GM18517 (cell line): ENCODE results near the gene DAPK1.
"Not testable (repeated sequence)": the region's sequence is repeated elsewhere in the genome, so short reads cannot be mapped to it uniquely, and the experiment has no call there.

Experiments used
- ATAC-seq: cut with Tn5 transposase; IDR thresholded peaks from one replicate; pipeline ENCODE4 v1.9.1; 2021; ENCODE audit warnings: mild to moderate bottlenecking, moderate library complexity; ENCODE audit not compliant: unreplicated experiment

The DAPK1 gene

DNA sequence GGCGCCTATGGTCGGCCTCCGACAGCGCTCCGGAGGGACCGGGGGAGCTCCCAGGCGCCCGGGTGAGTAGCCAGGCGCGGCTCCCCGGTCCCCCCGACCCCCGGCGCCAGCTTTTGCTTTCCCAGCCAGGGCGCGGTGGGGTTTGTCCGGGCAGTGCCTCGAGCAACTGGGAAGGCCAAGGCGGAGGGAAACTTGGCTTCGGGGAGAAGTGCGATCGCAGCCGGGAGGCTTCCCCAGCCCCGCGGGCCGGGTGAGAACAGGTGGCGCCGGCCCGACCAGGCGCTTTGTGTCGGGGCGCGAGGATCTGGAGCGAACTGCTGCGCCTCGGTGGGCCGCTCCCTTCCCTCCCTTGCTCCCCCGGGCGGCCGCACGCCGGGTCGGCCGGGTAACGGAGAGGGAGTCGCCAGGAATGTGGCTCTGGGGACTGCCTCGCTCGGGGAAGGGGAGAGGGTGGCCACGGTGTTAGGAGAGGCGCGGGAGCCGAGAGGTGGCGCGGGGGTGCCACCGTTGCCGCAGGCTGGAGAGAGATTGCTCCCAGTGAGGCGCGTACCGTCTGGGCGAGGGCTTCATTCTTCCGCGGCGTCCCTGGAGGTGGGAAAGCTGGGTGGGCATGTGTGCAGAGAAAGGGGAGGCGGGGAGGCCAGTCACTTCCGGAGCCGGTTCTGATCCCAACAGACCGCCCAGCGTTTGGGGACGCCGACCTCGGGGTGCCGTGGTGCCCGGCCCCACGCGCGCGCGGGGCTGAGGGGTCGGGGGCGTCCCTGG lies 561 bp downstream of the DAPK1 start:
- ATAC-seq = no peak

DNA sequence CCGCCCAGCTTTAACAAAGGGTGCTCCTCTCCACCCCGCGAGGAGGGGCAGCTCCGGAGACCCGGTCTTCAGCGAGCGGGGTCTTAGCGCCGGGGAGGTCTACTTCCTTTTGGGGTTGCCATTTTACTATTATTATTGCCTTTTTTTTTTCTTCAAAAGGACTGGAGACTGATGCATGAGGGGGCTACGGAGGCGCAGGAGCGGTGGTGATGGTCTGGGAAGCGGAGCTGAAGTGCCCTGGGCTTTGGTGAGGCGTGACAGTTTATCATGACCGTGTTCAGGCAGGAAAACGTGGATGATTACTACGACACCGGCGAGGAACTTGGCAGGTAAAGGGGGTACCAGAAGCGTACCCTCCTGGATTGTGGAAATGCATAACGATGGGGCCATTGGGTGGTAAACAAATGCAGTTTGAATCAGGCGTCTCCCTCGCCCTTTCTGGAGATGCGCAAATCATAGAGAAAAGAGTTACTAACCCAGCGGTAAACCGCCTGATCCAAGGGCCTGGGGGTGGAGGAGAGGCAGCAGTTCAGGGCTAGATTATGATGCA lies 1.2 kb downstream of the DAPK1 start:
- ATAC-seq = no peak

GRCh38 chr9:87499424-87500017 lies 1.9 kb downstream of the DAPK1 start:
- ATAC-seq = peak; percentile 65

- ATAC-seq = no peak
Measured at GRCh38 chr9:87500491-87501270, 3.0 kb downstream of the DAPK1 start.

GRCh38 chr9:87501271-87501656 lies 3.6 kb downstream of the DAPK1 start:
- not testable (repeated sequence) for ATAC-seq

- ATAC-seq = no peak
Measured at GRCh38 chr9:87501806-87502205, 4.1 kb downstream of the DAPK1 start.

DNA sequence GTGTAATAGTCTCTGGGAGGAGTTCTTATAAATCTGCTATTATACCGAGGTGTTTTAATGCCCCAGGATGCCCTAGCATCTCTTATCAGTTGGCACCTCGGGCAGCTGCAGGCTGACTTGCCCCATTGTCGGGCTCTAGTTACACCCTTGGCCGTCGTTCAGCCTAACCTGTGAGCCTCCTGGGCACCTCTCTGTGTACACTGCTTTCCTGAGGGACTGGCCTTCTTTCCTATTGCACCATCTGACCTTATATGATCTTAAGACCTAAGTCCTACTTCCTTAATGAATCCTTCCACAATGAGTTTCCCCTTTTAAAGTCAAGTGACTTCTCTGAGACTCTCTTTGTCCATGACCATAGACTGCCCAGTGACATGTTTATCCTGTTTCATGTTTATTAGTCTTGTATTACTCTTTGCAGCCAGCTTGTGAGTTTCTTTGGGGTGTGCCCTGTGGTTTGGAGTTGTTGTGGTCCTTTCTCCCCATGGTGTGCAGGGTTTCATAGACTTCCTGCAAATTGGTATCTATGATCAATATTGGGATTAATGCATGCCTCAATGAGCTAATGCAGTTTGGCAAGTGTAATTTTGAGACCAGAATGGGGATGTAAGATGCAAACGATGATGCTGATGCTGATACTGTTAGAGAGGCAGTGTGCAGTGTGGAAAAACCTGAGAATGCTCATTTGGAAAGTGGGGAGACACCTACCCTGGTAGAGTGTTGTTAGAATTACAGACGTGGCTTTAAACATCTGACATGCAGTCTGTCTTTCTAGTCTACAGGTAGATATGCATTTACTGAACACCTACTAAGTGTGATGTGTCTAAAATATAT lies 4.9 kb downstream of the DAPK1 start:
- no peak for ATAC-seq

DNA sequence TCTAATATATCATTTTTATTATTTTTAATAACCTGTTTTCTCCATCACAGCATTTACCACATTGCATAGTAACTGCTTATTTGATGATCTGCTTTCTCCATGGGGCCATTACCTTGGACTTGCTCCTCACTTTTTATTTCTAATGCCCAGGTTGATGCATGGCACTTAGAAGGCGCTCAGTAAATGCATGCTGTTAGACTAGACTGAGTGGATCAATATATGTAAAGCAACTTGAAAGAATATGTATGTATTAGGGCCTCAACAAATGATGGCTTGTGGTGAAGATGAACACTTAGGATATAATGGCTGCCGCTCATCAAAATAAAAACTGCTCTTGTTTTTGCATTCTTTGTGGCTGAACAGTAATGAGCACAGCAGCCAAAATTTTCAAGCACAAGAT lies 5.8 kb downstream of the DAPK1 start:
- no peak for ATAC-seq

DNA sequence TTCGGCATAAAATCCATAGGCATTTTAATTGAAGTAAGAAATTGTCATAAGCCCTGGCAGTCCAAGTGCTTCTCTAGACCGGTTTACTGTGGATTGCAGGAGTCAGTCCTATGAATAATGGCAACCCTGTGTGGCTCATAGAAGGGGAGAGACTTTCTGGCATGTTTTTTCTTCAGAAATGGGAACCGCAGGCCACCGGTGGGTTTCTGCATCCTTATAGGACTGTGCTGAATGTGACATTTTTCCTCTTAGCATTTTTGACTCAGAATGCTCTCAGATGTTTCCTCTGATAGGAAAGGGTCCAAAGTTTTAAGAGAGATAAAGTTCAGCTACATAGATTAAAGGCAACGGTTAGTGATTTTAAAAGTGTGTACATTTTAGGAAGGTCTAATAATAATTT lies 6.3 kb downstream of the DAPK1 start:
- no peak for ATAC-seq

DNA sequence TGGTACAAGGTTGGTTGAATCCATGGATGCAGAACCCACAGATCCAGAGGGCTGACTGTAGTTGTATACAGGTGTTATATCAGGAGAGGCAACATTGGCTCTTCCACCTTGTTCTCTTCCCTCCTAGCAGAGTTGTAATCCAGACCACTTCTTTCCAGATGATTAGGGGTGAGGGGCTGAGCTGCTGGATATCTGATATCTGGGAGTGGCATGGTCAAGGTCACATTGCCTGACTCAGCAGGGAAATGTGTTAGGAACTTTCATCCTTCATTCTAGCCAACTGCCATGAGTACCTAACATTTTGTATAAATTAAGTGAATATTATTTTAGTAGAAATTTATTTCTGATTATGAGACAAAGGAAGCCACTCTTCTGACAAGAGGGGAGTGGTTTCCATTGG lies 7.3 kb downstream of the DAPK1 start:
- no peak for ATAC-seq

- no peak for ATAC-seq
Measured at GRCh38 chr9:87505869-87506678, 8.4 kb downstream of the DAPK1 start.

DNA sequence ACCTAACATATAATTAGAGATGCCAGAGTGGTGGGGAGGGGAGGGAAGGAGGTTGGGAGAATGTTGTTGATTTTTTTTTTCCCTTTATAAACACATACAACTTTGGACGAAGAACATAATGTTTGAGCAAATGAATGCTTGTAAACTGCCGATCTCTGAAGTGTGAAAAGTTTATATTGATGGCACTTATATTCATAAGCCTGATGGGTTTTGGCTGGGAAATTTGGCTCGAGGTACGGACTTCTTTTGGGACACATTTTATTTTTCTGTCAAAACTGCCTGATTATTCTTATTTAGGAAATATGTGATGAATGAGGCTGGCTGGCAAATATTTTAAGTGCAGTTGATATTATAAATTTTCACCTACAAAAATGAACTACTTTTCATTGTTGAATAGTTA lies 9.9 kb downstream of the DAPK1 start:
- ATAC-seq = no peak

DNA sequence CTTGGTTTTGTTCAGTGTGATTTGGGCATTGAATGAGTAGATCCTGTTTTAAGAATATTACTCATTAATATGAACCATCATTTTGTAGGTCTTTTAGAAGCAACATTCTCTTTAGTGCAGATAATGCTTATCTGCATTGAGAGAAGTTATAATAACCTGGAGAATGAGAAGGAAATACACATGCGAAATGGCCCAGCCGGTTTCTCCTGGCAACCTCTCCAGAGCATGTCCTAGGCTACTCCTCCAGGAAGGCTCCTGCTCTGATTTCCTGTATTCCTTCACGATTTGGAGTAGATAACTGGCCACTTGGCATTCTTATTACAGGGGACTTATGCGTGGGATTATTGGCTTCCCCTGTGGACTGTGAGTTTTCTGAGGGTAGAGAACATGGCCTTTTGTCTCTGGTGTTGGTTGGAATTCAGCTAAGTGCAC lies 12.6 kb downstream of the DAPK1 start:
- no peak for ATAC-seq

DNA sequence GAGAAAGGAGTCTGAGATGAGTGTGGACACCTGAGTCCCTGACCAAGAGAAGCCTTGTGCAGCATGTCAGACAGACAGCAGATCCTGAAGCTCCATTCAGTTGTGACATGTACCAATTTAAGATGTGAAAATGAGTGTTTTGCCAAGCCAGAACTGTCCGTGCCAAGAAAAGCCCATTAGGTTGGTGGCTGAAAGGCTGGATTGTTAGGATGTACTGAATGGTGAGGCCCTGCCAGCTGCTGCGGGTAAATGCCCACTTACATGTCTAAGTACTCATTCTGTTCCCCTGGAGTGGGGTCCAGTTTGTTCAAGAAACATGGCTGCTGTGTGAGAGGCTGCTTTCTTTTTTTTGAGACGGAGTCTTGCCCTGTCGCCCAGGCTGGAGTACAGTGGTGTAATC lies 14.6 kb downstream of the DAPK1 start:
- no peak for ATAC-seq

- ATAC-seq = no peak
Measured at GRCh38 chr9:87513161-87513560, 15.5 kb downstream of the DAPK1 start.

- ATAC-seq = no peak
Measured at GRCh38 chr9:87513880-87514535, 16.3 kb downstream of the DAPK1 start.

DNA sequence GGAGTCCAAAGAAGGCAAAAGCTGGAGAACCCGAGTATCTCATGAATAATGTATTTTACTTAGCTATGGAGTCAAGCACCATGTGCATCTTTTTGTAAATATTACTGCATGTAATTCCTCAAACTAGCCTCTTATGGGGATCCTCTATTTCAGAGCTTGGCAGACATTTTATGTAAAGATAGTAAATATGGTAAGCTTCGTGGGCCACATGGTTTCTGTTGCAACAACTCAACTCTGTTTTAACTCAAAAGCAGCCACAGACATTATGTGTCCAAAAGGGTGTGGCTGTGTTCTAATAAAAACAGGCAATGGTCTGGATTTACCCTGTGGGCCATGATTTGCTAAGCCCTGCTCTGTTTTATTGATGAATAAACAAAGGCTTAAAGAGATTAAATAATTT lies 17.3 kb downstream of the DAPK1 start:
- no peak for ATAC-seq

- ATAC-seq = no peak
Measured at GRCh38 chr9:87515588-87516221, 18.0 kb downstream of the DAPK1 start.
